ENCODE results near the gene HSD17B12. TPM values are rescaled to one million over a fixed set of nuclear protein-coding genes. Genes with fewer than 3 reads are reported as not detected.

Gene HSD17B12
- total and polyA plus RNA-seq, 2 of the 13 experiments (the other 11 are each of a cell fraction or from before 2014, with no cell fraction given), result 50.3 to 117 TPM

DNA sequence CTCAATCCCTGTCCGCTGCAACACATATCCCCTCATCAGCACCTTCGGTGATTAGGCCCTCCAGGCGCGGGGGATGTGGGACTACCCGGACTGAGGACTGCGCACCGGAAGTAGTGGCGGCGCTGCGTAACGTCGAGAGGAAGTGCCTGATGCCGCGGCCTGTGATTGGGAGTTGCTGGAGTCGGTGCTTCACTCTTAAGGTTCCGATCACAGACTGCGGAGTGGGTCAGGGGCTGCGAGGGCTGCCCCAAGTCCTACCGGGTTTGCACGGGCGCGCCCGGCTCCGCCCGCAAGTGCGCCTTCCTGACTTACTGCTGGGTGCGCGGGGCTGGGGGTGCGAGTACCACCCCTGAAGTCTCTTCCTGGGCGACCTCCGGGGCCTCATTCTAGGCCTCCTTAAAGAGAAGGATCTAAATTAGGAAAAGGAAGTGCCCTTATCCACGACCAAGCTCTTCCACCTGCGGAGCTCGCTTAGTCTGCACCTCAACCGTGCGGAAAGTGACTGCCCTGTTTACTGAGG lies 200.2 kb downstream of the HSD17B12 start, which contains the start of gene ALKBH3:
ALKBH3 (plus strand) TSS at position 192 of the 520 bp plus-strand sequence. CDS start 1,822 bp downstream, outside the sequence.
- no peaks in the 10 kb centered on the region for H4K20me1 ChIP-seq (ENCODE audit: insufficient read depth, low read length)
- 6% methylated on average over 7 of the region's 36 CpGs for whole genome bisulfite sequencing (ENCODE audit: low lambda C conversion rate)
- peak within 1 kb of the TSS; percentile 90 for H3K4me2 ChIP-seq (ENCODE audit: low read depth, low read length)
- no peaks in the 10 kb centered on the region for H3K9me3 ChIP-seq (ENCODE audit: low read length)
- peaks cover 0 to 12% of the 10 kb centered on the region in 2 experiments; a peak in 4 of 5 replicates for H3K36me3 ChIP-seq (replicated peaks in 1 of 2; ENCODE audit: control insufficient read depth in 1 of 2, insufficient read depth in 2 of 2, low read length in 2 of 2)
- POLR2A ChIA-PET, result no interaction called here
- peaks cover 11% of the 10 kb centered on the region for H3K79me2 ChIP-seq (ENCODE audit: insufficient read depth, low read length)
- peaks cover 0 to 6% of the 10 kb centered on the region in 2 experiments; a peak in 1 of 5 replicates for H3K27me3 ChIP-seq (ENCODE audit: control insufficient read depth in 1 of 2, insufficient read depth in 2 of 2, low read length in 2 of 2)
- H3K4me1 ChIP-seq (ENCODE audit: insufficient read depth, low read length), result peaks cover 16% of the 10 kb centered on the region
- ATAC-seq, result peak; percentile 100
- CTCF ChIA-PET (ENCODE audit: low intra/inter-chr PET ratio, low total read pairs), result no interaction called here
- H3K27ac ChIP-seq (ENCODE audit: extremely low read length, insufficient read depth, low read length), result peak within 1 kb of the TSS; percentile 55
- intact Hi-C loops (cut with micrococcal nuclease; ENCODE audit: unreplicated experiment) (no loop called here), in situ Hi-C loops (cut with HindIII; ENCODE audit: extremely low pct_ligation_motif_present, low pct_unique_long_range_greater_than_20kb) (loop anchor here (5.0 kb wide), 2 partner anchors 62 to 162 kb away; partner anchors contain the start of gene C11orf96)
- peak within 1 kb of the TSS; percentile 91 to 93 (median 92) for H3K4me3 ChIP-seq (replicated peaks in 1 of 3; ENCODE audit: insufficient read depth in 1 of 3, low read depth in 2 of 3, low read length in 3 of 3)
- DNase-seq (ENCODE audit: low spot score), result peak; percentile 86
- H2AFZ ChIP-seq (ENCODE audit: low read length), result peak within 1 kb of the TSS; percentile 97
- BruUV-seq (replicated peaks), result no TSS peak
- H3K9ac ChIP-seq (ENCODE audit: insufficient read depth, low read depth, low read length), result peak within 1 kb of the TSS; percentile 81
- FAIRE-seq, result peak; percentile 60
- TF ChIP-seq ZNF562 (CRISPR knock-in tag; IDR thresholded peaks at IDR 0.05; ENCODE audit: borderline replicate concordance) (no peak), KLF11 (CRISPR knock-in tag; IDR thresholded peaks at IDR 0.05) (peak; percentile 94; the same call in 1 of the 2 replicates), ZBTB20 (CRISPR knock-in tag; IDR thresholded peaks at IDR 0.05; ENCODE audit: borderline replicate concordance, low read depth) (peak; percentile 82; the same call in 1 of the 2 replicates), ZBTB1 (CRISPR knock-in tag; IDR thresholded peaks at IDR 0.05; ENCODE audit: borderline replicate concordance) (no peak), ZNF296 (CRISPR knock-in tag; conservative IDR thresholded peaks at IDR 0.05) (no peak), NCOA1 (CRISPR knock-in tag; IDR thresholded peaks at IDR 0.05) (no peak), IRF2 (CRISPR knock-in tag; IDR thresholded peaks at IDR 0.05) (peak; percentile 87), HIVEP1 (CRISPR knock-in tag; IDR thresholded peaks at IDR 0.05) (peak; percentile 33; the same call in 1 of the 2 replicates), SMC3 (IDR thresholded peaks at IDR 0.05; ENCODE audit: low read length) (no peak; the same call in 1 of the 2 replicates), GATAD2A (CRISPR knock-in tag; IDR thresholded peaks at IDR 0.05) (peak; percentile 54), ZMAT5 (CRISPR knock-in tag; IDR thresholded peaks at IDR 0.05; ENCODE audit: borderline replicate concordance, low read depth) (no peak), RBM39 (IDR thresholded peaks at IDR 0.05; ENCODE audit: low read depth, low read length, poor library complexity, severe bottlenecking) (peak; percentile 95), ZFY (CRISPR knock-in tag; IDR thresholded peaks at IDR 0.05) (peak; percentile 88), RFX1 (IDR thresholded peaks at IDR 0.05) (no peak), MED8 (CRISPR knock-in tag; IDR thresholded peaks at IDR 0.05; ENCODE audit: insufficient replicate concordance) (peak; percentile 56), ZNF484 (CRISPR knock-in tag; IDR thresholded peaks at IDR 0.05; ENCODE audit: borderline replicate concordance, low read depth) (no peak), ARNT2 (CRISPR knock-in tag; IDR thresholded peaks at IDR 0.05; ENCODE audit: low read depth) (peak; percentile 84)
- TF ChIP-seq, protein P1, sequence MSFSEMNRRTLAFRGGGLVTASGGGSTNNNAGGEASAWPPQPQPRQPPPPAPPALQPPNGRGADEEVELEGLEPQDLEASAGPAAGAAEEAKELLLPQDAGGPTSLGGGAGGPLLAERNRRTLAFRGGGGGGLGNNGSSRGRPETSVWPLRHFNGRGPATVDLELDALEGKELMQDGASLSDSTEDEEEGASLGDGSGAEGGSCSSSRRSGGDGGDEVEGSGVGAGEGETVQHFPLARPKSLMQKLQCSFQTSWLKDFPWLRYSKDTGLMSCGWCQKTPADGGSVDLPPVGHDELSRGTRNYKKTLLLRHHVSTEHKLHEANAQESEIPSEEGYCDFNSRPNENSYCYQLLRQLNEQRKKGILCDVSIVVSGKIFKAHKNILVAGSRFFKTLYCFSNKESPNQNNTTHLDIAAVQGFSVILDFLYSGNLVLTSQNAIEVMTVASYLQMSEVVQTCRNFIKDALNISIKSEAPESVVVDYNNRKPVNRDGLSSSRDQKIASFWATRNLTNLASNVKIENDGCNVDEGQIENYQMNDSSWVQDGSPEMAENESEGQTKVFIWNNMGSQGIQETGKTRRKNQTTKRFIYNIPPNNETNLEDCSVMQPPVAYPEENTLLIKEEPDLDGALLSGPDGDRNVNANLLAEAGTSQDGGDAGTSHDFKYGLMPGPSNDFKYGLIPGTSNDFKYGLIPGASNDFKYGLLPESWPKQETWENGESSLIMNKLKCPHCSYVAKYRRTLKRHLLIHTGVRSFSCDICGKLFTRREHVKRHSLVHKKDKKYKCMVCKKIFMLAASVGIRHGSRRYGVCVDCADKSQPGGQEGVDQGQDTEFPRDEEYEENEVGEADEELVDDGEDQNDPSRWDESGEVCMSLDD (CRISPR knock-in tag; IDR thresholded peaks at IDR 0.05; ENCODE audit: borderline replicate concordance), result no peak; the same call in 1 of the 2 replicates
- TF ChIP-seq, protein P2, sequence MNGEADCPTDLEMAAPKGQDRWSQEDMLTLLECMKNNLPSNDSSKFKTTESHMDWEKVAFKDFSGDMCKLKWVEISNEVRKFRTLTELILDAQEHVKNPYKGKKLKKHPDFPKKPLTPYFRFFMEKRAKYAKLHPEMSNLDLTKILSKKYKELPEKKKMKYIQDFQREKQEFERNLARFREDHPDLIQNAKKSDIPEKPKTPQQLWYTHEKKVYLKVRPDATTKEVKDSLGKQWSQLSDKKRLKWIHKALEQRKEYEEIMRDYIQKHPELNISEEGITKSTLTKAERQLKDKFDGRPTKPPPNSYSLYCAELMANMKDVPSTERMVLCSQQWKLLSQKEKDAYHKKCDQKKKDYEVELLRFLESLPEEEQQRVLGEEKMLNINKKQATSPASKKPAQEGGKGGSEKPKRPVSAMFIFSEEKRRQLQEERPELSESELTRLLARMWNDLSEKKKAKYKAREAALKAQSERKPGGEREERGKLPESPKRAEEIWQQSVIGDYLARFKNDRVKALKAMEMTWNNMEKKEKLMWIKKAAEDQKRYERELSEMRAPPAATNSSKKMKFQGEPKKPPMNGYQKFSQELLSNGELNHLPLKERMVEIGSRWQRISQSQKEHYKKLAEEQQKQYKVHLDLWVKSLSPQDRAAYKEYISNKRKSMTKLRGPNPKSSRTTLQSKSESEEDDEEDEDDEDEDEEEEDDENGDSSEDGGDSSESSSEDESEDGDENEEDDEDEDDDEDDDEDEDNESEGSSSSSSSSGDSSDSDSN (CRISPR knock-in tag; IDR thresholded peaks at IDR 0.05), result peak; percentile 79
- TF ChIP-seq, protein P3, sequence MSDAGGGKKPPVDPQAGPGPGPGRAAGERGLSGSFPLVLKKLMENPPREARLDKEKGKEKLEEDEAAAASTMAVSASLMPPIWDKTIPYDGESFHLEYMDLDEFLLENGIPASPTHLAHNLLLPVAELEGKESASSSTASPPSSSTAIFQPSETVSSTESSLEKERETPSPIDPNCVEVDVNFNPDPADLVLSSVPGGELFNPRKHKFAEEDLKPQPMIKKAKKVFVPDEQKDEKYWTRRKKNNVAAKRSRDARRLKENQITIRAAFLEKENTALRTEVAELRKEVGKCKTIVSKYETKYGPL (CRISPR knock-in tag; IDR thresholded peaks at IDR 0.05), result no peak
